HG02981 (cell line): ENCODE data around the gene MT3.
"Not testable (repeated sequence)": the region's sequence is repeated elsewhere in the genome, so short reads cannot be mapped to it uniquely, and the experiment has no call there.

Experiments used
- ATAC-seq: cut with Tn5 transposase; IDR thresholded peaks from one replicate; pipeline ENCODE4 v1.9.1; 2021; ENCODE audit warnings: mild to moderate bottlenecking, moderate library complexity; ENCODE audit not compliant: unreplicated experiment

The MT3 gene

DNA sequence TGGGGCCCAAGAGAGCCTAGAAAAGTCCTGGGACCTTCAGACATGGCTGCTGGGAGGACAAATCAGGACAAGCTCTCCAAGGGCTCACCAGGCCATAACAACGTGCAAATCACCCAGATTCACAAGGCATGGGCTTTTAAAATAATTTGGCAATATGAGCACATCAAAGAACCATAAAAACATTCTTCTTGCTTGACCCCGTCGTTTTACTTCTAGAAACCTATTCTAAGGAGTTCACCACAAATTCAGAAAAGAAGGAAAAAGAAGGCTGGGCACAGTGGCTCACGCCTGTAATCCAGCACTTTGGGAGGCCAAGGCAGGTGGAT, 12.1 kb upstream of the MT3 start:
- ATAC-seq = no peak

DNA sequence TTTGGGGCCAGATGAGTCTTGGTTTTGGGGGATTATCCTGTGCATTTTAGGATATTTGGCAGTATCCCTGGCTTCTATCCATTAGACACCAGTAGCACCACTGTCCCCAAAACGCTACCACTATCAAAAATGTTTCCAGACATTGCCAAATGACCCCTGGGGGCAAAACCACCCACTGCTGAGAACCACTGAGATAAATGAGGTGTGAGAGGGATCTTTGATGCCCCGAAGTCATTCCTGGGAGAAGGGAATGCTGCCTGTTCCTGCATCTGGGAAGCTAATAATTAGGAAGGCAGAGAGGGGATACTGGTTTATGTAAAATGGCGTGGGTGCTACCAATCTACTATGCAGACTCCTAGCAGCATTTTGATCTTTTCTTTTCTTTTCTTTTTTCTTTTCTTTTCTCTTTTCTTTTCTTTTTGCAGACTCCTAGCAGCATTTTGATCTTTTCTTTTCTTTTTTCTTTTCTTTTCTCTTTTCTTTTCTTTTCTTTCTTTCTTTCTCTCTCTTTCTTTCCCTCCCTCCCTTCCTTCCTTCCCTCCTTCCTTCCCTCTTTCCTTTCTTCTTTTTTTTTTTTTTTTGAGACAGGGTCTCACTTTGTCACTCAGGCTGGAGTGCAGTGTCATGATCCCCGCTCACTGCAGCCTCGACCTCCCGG, 8.8 kb upstream of the MT3 start:
- no peak for ATAC-seq

DNA sequence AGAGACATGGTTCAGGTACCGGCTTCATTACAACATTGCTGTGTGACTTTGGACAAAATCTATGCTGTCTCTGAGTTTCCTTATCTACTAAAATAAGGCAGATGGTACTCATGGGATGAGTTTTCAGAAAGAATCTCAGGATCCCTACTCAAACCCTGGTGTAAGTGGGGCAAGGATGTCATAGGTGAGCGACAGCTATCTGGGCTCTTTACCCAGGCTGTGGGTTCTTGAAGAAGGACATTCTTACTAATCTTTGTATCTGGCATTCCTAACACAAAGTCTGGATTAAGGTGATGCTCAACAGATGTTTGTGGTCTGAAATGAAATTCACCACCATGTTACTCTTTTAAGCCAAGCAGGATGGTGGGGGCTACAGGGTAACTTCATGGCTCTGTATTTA, 6.4 kb upstream of the MT3 start:
- not testable (repeated sequence) for ATAC-seq

DNA sequence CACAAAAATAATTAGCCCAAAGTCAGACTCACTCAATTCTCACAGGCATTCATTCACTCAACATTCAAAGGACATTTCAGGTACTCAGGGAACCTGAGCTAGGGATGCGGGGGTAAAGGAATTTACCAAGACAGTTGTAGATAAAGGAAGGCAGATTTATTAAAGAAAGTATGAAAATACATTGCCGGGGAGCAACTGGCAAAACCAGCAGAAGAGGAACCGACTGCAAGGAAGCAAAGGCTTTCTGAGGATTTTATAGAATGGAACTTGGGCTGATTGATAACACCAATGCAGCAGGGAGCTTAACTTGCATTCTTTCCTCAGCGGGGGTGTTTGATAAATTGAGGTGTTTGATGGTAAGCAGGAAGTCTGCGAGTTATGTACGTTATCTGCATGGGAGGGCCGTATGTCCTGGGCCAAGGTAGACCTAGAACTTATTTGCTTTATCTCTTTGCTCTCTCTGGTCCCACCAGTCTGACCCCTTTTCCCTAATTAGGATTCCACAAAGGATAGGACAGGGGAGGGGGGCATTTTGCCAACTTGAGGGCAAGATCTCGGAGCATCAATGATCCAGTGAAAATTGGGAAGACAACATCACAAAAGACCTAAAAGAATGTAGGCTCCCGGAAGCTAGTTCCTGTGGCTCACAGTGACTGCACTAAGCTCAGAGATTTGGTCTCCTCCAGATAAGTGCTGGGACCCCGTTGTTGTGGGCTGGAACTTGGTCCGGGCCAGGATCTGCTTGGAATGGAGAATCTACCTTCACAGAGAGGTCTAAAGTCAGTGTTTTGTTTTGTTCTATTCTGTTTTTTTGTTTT, 5.8 kb upstream of the MT3 start:
- ATAC-seq = no peak

DNA sequence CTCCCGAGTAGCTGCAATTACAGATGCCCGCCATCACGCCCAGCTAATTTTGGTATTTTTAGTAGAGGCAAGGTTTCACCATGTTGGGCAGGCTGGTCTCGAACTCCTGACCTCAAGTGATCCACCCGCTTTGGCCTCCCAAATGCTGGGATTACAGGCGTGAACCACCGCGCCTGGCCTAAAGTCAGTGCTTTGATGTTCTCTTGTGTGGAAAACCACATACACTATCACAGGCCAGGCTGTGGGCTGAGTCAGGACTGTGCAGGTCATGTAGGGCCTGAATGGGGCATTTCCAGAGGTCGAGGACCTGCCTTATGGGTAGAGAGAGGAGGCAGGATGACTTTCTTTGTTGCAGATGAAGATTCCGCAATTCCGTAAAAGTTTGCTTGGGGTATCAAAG, 5.1 kb upstream of the MT3 start:
- no peak for ATAC-seq

DNA sequence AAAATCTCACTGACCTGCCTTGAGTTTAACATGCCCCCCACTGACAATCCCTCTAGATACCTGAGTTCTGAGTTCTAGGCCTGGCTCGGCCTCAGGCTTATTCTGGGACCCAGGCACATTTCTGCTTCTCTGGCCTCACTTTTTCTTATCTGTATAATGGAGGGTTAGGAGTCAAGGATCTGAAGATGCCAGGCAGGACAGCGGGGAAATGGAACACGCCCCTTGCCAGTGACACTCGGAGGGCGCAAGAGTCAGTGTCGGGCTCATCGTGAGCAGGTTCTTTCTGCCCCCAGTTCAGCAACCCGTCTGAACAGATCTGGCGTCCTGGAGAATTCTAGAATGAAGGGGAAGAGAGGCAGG, 567 bp upstream of the MT3 start:
- ATAC-seq = no peak

DNA sequence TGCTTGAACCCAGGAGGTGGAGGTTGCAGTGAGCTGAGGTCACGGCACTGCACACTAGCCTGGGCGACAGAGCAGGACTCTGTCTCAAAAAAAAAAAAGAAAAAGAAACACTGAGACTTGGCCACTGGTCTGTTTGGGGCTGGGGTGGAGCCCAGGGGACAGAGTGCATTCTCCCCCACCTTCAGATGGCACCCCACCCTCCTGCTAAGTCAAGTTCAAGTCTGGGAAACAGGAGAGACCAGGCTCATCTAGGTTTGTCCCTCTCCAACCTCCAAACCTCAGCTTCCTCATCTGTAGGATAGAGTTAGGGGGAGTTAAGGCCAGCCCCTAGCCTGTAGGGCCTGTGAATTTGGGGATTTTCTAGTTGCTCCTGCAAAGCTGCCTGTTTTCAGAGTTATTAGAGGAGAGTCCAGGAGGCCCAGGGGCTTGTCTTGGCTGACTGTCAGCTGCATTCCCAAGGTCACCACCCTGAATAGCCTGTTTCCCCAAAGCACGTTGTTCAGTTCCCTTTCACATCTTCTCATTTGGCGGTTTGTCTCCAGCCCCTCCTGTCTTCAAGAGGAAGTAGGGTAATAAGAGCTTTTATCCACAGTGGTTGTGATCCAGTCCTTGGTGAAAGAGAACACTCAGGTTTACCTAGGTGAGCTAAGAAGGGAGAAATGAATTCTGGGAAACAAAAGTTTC, 2.2 kb downstream of the MT3 start:
- no peak for ATAC-seq

DNA sequence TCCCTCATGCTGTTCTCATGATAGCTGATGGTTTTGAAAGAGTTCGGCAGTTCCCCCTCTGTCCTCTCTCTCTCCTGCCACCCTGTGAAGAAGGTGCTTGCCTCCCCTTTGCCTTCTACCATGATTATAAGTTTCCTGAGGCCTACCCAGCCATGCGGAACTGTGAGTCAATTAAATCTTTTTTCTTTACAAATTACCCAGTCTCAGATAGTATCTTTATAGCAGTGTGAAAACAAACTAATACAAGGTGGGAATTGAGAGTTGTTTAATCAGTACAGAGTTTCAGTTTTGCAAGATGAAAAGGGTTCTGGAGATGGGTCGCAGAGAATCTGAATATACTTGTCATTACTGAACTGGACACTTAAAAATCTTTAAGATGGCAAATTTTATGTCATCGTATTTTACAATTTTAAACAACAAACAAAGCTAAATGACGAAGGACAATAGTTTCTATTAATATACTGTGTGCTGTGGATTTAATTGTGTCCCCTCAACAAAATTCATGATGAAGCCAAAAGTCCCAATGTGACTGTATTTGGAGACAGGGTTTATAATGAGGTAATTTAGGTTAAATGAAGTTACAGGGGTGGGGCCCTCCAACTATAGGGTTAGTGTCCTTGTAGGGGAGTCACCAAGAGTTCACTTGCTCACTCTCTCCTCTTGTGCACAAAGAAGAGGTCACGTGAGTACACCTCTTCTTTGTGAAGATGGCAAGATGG, 4.4 kb downstream of the MT3 start:
- no peak for ATAC-seq

DNA sequence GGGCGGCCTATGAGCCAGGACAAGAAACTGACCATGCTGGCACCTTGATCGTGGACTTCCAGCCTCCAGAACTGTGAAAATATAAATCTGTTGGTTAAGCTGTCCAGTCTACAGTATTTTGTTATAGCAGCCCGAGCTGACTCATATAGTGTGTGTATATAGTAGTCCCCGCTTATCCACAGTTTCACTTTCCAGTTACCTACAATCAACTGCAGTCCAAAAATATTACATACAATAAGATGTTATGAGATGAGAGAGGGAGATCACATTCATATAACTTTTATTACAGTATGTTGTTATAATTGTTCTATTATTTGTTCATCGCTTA, 4.9 kb downstream of the MT3 start:
- ATAC-seq = no peak

DNA sequence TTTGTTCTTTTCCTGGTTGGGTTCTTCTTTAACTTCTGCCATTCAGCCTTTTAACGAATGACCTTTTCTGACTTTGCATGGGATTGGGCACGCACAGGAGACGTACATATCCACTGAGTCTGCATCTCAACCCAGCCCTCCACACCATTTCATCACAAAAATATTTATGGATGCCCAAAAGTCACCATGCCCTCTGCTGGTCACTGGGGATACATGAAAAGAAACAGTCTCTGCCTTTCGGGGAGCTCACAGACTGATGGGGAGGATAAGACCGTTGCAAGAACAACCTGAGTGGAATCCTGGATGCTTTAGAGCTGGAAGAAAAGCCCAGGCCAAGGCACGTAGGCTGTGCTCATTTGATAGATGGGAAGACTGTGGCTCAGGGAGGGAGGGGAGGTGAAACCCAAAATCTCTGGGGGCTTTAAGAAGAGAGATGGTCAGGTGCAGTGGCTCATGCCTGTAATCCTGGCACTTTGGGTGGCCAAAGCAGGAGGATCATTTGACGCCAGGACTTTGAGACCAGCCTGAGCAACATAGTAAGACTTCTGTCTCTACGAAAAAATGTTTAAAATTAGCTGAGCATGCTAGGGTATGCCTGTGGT, 11.2 kb downstream of the MT3 start:
- ATAC-seq = no peak

DNA sequence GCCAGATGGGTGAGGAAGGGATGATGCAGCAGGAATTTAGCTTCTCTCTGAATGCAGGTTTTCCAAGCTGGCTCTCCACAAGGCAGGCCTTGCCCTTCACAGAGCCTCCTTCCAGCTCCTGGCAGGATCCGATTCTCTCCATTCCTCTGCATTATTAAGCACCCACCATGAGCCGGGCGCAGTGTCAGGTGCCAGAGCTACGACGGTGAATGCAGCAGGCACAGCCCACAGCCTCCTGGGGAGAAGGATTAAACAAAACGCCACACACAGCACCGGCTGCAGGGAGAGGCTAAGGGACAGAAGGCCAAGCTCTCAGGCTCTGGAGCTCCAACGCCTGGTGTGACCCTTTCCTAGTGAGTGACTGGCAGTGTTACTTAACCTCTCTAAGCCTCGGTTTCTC, 12.0 kb downstream of the MT3 start:
- no peak for ATAC-seq

DNA sequence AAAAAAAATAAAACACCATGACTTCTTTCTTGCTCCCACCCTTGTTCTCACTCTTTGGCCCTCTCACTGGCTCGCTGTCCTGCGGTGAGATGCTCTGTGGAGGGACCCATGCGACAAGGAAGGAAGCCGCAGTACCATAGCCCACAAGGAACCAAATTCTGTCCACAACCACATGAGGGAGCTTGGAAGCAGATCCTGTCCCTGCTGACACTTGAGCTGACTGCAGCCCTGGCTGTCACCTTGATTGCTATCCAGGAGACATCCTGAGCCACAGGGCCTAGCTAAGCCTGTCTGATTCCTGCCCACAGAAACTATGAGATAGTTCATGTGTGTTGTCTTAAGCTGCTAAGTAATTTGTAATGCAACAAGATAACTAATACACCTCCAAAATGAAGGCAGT, 14.3 kb downstream of the MT3 start:
- no peak for ATAC-seq

DNA sequence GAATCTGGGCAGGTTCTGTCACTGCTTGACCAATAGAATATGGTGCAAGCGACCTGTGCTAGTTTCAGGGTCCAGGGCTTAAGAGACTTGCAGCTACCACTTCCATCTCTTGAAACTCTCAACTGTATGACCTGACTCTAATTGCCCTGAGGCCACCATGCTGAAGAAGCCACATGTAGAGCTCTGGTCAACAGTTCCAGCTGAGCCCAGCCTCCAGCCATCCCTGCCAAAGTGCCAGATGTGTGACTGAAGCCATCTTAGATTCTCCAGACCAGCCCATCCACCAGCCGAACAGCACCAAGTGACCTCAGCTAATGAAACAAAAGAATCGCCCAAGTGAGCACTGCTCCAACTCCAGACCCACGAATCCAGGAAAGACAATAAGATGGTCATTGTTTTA, 15.6 kb downstream of the MT3 start:
- ATAC-seq = no peak

DNA sequence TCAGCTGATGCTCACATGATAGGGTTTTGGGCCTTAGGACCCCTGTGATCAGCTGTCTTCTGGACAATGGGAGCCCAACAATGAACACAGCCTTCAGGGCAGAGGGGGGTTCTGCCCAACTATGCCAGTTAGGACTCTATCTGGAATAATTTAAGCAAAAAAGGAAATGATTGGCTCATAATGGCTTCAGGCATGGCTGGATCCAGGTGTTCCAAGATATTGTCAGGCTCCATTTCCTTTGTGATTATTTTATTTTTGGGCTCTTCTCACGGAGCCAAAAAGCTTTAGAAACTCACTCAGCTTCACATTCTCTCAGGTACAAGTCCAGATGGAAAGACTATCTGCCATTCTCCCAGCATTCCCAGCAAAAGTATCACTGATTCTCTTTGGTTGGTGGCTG, 16.1 kb downstream of the MT3 start:
- no peak for ATAC-seq

DNA sequence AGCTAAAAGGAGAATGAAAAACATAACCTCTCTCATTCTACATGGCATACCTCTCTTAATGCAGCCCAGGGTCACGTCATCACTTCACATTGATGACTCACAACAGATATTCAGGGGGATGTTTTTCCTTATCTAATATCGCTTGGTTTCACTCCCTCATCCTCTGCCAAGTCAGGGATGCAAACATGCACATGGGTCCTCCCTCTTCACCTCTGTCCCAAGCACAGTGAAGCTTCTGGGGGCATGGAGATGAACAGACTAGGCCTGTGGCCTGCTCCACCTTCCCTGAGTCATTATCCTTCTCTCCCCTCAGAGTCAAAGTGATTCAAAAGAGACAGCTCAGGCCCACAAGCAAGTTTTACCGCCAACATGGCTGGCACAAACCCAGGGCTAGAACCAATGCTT, 16.7 kb downstream of the MT3 start:
- no peak for ATAC-seq

DNA sequence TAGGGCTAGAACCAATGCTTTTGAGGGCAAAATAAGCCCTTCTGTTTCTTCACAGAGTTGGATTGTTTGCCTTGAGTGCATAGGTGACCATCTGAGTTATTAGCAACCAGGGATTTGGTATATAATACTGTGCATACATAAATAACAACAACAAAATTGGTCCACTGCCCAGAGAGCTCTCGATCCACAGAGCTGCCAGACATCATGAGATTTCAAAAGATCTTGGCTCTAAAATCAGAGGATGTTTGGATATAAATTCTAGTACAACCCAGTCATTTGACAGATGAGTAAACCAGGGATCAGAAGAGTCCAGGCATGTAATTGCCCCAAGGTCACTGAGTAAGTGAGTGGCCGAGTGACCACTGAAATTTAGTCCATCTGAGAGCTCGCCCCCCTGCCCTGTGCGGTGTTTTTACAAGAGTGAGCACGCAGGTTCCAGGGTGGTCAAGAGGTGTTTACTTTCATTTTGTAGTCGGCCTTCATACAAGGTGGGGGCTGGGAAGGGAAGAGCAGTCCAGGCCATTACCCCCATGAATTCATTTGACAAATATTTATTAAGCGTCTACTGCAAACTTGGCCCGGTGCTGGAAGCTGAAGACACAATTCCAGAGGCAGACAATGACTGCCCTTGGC, 17.3 kb downstream of the MT3 start:
- no peak for ATAC-seq

DNA sequence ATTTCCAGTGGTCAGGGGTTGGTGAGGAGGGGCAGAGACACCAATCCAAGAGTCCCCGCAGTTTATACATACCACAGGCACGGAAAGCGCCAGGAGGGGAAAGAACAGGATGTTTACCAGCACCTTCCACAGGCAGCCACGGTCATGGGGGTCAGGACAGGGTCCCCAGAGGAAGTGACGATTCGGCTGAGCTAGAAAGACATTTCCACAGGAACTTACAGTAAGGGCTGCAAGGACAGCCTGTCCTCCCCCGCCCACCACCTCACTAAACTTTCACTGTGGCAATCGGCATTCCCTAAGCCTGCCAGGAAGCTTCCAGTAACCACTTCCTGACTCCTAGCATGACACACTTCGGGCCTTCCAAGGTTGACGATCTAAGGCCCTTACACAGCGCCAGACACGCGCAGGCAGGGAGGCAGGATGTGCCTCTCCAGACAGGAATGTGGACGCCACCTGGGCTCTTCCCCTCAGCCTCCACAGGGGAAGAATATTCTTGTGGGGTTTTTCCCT, 17.8 kb downstream of the MT3 start:
- no peak for ATAC-seq

DNA sequence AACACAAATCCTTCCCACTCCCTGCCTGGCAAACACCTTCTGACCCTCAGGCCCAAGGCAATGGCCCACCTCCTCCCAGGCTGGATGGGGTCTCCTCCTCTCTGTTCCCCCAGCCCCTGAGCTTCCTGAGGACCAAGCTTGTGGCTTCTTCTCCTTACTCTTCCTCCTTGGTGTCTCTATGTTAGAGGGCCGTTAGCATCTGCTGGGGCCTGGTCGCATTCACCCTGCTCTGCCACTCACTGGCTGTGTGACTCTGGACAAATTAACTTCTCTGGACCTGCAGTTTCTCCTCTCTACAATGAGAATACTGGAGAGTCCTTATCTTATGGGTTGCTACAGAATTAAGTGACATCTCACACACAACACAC, 18.3 kb downstream of the MT3 start:
- ATAC-seq = no peak

DNA sequence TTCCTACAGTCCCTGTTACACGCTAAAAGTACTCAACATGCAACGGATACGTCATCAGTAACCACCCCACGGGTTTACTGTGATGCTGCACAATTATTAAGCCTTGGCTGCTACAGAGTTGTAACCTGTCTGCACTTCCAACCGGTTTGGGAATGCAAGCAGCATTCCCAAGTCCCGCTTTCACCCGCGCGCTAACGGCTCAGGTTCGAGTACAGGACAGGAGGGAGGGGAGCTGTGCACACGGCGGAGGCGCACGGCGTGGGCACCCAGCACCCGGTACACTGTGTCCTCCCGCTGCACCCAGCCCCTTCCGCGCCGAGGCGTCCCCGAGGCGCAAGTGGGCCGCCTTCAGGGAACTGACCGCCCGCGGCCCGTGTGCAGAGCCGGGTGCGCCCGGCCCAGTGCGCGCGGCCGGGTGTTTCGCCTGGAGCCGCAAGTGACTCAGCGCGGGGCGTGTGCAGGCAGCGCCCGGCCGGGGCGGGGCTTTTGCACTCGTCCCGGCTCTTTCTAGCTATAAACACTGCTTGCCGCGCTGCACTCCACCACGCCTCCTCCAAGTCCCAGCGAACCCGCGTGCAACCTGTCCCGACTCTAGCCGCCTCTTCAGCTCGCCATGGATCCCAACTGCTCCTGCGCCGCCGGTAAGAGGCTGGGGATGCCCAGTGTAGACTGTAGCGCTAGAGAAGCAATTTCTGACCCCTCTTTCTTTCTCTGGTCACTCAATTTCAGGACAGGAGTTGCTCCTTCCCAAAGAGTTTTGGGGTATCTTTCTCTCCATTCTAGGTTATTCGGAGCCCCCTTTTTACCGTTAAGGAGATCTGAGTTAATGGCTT, 18.9 kb downstream of the MT3 start, which contains the start of gene MT2A:
Gene MT2A, plus strand, starts transcription at position 542 of the 833 bp plus-strand sequence. Its CDS starts 72 bp downstream, at position 614.
- ATAC-seq = peak; percentile 87
